ENCODE data around the gene ZNF268. TPM values are rescaled to one million over a fixed set of nuclear protein-coding genes. Genes with fewer than 3 reads are reported as not detected.

ZNF268 gene
- total and polyA plus RNA-seq, 10 of the 15 experiments (the other 5 are each of a cell fraction or from before 2014, with no cell fraction given), result 9.4 to 23.2 (median 15.3) TPM

DNA sequence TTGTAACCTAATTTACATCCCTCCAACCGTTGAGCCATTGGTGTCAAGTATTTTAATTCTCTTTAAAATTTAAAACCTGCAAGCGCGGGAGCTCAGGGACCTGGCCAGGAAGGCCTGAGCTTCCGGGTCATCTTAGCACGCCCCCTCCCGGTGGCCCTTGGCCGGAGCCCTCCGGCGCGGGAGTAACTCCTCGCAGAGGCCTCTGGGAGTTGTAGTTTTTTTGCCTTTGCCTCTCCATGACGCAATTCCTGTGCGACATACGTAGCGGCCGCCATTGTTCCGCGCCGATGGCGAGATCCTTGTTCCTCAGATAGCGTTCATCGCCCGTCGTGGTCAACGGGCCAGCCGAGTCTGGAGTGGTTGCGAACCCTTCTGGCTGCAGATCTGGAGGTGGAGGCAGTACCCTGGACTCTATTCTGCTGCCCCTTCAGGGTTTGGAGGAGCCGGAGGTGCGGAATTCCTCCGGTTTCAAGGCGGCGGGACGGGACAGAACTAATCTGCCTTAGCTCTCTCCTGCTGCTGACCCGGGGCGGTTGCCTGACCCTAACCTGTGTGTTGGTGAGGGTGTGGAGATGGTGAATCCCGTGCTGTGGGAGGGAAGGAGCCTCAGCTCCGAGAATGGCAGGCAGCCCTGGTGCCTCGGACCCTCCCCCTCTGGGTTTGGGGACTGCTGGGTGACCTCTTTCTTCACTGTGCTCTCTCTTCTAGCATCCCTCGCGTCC lies at the start of gene ZNF268 (continued):
- peak in 1 of 2 experiments; percentile 55; a peak in 2 of 4 replicates for TF ChIP-seq BHLHE40 (IDR thresholded peaks at IDR 0.05; ENCODE audit: borderline replicate concordance in 1 of 2, low read depth in 2 of 2, low read length in 1 of 2)
- no peak for TF ChIP-seq ZNF274 (IDR thresholded peaks at IDR 0.05; ENCODE audit: insufficient read depth, insufficient read length)
- TF ChIP-seq POLR2A (IDR thresholded peaks at IDR 0.05; ENCODE audit: low read depth, low read length), result peak; percentile 89
- TF ChIP-seq, protein P1, sequence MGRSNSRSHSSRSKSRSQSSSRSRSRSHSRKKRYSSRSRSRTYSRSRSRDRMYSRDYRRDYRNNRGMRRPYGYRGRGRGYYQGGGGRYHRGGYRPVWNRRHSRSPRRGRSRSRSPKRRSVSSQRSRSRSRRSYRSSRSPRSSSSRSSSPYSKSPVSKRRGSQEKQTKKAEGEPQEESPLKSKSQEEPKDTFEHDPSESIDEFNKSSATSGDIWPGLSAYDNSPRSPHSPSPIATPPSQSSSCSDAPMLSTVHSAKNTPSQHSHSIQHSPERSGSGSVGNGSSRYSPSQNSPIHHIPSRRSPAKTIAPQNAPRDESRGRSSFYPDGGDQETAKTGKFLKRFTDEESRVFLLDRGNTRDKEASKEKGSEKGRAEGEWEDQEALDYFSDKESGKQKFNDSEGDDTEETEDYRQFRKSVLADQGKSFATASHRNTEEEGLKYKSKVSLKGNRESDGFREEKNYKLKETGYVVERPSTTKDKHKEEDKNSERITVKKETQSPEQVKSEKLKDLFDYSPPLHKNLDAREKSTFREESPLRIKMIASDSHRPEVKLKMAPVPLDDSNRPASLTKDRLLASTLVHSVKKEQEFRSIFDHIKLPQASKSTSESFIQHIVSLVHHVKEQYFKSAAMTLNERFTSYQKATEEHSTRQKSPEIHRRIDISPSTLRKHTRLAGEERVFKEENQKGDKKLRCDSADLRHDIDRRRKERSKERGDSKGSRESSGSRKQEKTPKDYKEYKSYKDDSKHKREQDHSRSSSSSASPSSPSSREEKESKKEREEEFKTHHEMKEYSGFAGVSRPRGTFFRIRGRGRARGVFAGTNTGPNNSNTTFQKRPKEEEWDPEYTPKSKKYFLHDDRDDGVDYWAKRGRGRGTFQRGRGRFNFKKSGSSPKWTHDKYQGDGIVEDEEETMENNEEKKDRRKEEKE (IDR thresholded peaks at IDR 0.05), result no peak
- TF ChIP-seq, protein P2, sequence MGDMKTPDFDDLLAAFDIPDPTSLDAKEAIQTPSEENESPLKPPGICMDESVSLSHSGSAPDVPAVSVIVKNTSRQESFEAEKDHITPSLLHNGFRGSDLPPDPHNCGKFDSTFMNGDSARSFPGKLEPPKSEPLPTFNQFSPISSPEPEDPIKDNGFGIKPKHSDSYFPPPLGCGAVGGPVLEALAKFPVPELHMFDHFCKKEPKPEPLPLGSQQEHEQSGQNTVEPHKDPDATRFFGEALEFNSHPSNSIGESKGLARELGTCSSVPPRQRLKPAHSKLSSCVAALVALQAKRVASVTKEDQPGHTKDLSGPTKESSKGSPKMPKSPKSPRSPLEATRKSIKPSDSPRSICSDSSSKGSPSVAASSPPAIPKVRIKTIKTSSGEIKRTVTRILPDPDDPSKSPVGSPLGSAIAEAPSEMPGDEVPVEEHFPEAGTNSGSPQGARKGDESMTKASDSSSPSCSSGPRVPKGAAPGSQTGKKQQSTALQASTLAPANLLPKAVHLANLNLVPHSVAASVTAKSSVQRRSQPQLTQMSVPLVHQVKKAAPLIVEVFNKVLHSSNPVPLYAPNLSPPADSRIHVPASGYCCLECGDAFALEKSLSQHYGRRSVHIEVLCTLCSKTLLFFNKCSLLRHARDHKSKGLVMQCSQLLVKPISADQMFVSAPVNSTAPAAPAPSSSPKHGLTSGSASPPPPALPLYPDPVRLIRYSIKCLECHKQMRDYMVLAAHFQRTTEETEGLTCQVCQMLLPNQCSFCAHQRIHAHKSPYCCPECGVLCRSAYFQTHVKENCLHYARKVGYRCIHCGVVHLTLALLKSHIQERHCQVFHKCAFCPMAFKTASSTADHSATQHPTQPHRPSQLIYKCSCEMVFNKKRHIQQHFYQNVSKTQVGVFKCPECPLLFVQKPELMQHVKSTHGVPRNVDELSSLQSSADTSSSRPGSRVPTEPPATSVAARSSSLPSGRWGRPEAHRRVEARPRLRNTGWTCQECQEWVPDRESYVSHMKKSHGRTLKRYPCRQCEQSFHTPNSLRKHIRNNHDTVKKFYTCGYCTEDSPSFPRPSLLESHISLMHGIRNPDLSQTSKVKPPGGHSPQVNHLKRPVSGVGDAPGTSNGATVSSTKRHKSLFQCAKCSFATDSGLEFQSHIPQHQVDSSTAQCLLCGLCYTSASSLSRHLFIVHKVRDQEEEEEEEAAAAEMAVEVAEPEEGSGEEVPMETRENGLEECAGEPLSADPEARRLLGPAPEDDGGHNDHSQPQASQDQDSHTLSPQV (IDR thresholded peaks at IDR 0.05), result 0 out of 2 replicates have a peak, but pooled peaks have one; percentile 70
- TF ChIP-seq PAX5 (IDR thresholded peaks at IDR 0.05; ENCODE audit: borderline replicate concordance, low read depth, low read length), result peak; percentile 12; the same call in 1 of the 2 replicates
- TF ChIP-seq SREBF1 (IDR thresholded peaks at IDR 0.05; ENCODE audit: low read length), result peak; percentile 89
- TF ChIP-seq, protein P3, sequence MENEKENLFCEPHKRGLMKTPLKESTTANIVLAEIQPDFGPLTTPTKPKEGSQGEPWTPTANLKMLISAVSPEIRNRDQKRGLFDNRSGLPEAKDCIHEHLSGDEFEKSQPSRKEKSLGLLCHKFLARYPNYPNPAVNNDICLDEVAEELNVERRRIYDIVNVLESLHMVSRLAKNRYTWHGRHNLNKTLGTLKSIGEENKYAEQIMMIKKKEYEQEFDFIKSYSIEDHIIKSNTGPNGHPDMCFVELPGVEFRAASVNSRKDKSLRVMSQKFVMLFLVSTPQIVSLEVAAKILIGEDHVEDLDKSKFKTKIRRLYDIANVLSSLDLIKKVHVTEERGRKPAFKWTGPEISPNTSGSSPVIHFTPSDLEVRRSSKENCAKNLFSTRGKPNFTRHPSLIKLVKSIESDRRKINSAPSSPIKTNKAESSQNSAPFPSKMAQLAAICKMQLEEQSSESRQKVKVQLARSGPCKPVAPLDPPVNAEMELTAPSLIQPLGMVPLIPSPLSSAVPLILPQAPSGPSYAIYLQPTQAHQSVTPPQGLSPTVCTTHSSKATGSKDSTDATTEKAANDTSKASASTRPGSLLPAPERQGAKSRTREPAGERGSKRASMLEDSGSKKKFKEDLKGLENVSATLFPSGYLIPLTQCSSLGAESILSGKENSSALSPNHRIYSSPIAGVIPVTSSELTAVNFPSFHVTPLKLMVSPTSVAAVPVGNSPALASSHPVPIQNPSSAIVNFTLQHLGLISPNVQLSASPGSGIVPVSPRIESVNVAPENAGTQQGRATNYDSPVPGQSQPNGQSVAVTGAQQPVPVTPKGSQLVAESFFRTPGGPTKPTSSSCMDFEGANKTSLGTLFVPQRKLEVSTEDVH (IDR thresholded peaks at IDR 0.05; ENCODE audit: low read depth, partially characterized antibody), result peak; percentile 91
- TF ChIP-seq RB1 (IDR thresholded peaks at IDR 0.05; ENCODE audit: borderline replicate concordance), result peak; percentile 87; the same call in 1 of the 2 replicates
- TF ChIP-seq SUPT20H (IDR thresholded peaks at IDR 0.05; ENCODE audit: borderline replicate concordance, control insufficient read depth, low read depth, low read length), result no peak
- TF ChIP-seq EED (IDR thresholded peaks at IDR 0.05; ENCODE audit: low read depth), result no peak
- TF ChIP-seq CHD2 (IDR thresholded peaks at IDR 0.05; ENCODE audit: borderline replicate concordance, low read depth, low read length), result peak; percentile 71; the same call in 1 of the 2 replicates
- TF ChIP-seq, protein P4, sequence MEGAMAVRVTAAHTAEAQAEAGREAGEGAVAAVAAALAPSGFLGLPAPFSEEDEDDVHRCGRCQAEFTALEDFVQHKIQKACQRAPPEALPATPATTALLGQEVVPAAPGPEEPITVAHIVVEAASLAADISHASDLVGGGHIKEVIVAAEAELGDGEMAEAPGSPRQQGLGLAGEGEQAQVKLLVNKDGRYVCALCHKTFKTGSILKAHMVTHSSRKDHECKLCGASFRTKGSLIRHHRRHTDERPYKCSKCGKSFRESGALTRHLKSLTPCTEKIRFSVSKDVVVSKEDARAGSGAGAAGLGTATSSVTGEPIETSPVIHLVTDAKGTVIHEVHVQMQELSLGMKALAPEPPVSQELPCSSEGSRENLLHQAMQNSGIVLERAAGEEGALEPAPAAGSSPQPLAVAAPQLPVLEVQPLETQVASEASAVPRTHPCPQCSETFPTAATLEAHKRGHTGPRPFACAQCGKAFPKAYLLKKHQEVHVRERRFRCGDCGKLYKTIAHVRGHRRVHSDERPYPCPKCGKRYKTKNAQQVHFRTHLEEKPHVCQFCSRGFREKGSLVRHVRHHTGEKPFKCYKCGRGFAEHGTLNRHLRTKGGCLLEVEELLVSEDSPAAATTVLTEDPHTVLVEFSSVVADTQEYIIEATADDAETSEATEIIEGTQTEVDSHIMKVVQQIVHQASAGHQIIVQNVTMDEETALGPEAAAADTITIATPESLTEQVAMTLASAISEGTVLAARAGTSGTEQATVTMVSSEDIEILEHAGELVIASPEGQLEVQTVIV (IDR thresholded peaks at IDR 0.05; ENCODE audit: borderline replicate concordance, partially characterized antibody), result no peak
- no peak for TF ChIP-seq EP300 (IDR thresholded peaks at IDR 0.05; ENCODE audit: borderline replicate concordance in 1 of 2, control insufficient read depth in 1 of 2, low read depth in 2 of 2, low read length in 2 of 2)
- no peak for TF ChIP-seq ZSCAN29 (IDR thresholded peaks at IDR 0.05)
- no peak for TF ChIP-seq MTA2 (IDR thresholded peaks at IDR 0.05; ENCODE audit: low read depth)

Measured in GM12878 (cell line).